Esophagus squamous epithelium (tissue), 5 donors: ENCODE measurements around the gene CDC123. TPM values are rescaled to one million over a fixed set of nuclear protein-coding genes. Genes with fewer than 3 reads are reported as not detected.
"Not testable (repeated sequence)": the region's sequence is repeated elsewhere in the genome, so short reads cannot be mapped to it uniquely, and the experiment has no call there.

Experiments
- DNase-seq: peaks from one replicate; lab custom pipeline; 2025; lab: John Stamatoyannopoulos, UW
- H3K27ac ChIP-seq, 4 donors: fragments of 200-600 bp; sonication (generic); one replicate each; pipeline ENCODE4 v1.5.1; 2016 to 2019; ENCODE audit warnings: mild to moderate bottlenecking in 1 of 4
- H3K27me3 ChIP-seq, 4 donors: fragments of 200-600 bp; sonication (generic); 1 replicate in 3 of 4; 2 replicates in 1 of 4; pipeline versions ENCODE4 v1.5.1 to v1.6.0; 2017 to 2021; ENCODE audit warnings: antibody characterized with exemption in 1 of 4
- H3K36me3 ChIP-seq, 3 donors: fragments of 200-600 bp; sonication (generic); one replicate each; pipeline ENCODE4 v1.5.1; 2016 to 2019
- H3K4me1 ChIP-seq, 3 donors: fragments of 200-600 bp; sonication (generic); one replicate each; pipeline ENCODE4 v1.5.1; 2017 to 2019
- H3K4me3 ChIP-seq, 4 donors: fragments of 200-600 bp; sonication (generic); 1 replicate in 3 of 4; 2 replicates in 1 of 4; pipeline ENCODE4 v1.5.1; 2016 to 2019; ENCODE audit warnings: mild to moderate bottlenecking in 2 of 4, moderate library complexity in 1 of 4
- H3K9me3 ChIP-seq, 3 donors: fragments of 200-600 bp; sonication (generic); one replicate each; pipeline ENCODE4 v1.5.1; 2016 to 2019
- POLR2A ChIP-seq, 4 donors: fragments of 450-650 bp; IDR thresholded peaks; one replicate each; pipeline ENCODE4 v1.6.1; 2017; ENCODE audit warnings: antibody characterized with exemption in 4 of 4, mild to moderate bottlenecking in 4 of 4, moderate library complexity in 3 of 4
- whole genome bisulfite sequencing, 2 donors: methylation state at CpG; one replicate each; pipeline ENCODE4 v1.1.5; 2018; 5-methylcytosine and 5-hydroxymethylcytosine counted together
- intact Hi-C: fragments of 100-400 bp; cut with DNase I; formaldehyde crosslinking; loops from one replicate; pipeline ENCODE4 v1.15.0; 2022
- total RNA-seq, 4 donors: library from RNA; depleted of rRNA; stranded (reverse); fragments of >200 nt; gene quantifications; one replicate each; pipeline ENCODE4 v1.1.0, GENCODE V29; 2016
- TF ChIP-seq, protein P1 (sequence below), 6 experiments: fragments of 450-650 bp in 4 of 6; fragments of 200-600 bp in 2 of 6; sonication (generic) in 2 of 6; IDR thresholded peaks; one replicate each; pipeline ENCODE4 v1.5.1; 2016 to 2019; ENCODE audit warnings: antibody characterized with exemption in 6 of 6, mild to moderate bottlenecking in 4 of 6, moderate library complexity in 4 of 6
- donor health status: DM: yes; HTN: yes; CAD: no.

CDC123 gene
- total RNA-seq, 4 donors from 2014 or later, result 37.4 to 84.8 (median 80.3) TPM

DNA sequence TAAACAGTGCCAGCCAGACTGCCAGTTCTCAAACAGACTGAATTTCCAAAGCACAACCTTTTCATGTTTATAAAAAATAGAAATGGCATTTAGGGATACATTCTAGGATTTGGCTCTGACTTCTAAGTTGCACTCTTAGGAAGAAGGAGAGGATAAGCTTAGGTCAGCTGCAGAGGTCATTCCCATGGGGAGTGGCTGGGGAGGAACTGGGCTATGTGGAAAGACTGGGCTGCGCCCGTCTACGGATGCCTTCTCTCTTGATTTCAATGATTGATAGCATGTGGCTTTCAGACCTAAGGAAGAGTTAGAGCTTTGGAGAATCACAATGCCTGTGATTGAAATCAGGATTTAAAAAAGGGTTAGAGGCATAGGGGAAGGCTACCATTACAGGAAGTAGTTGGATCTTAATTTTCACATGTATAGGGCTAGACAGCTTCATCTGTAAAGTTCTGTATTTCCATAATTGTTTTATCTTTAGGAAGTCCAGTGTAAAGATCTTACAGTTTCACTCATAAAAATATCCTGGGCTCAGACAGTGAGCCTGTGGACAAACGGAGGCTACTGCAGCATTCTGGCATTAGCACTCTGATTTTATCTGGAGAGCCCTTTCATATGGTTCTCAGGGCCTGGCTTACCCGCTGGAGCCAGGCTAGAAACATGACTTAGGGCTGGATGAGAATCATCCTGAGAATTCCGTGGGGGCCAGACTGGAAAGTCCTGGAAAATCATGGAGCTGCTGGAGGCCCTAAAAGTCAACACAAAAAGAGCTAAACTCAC, 29.8 kb upstream of the CDC123 start:
- Histone ChIP-seq H3K4me3 (no peak overlapping the region), H3K27me3 (no peaks in the 10 kb centered on the region), H3K27ac (no peak overlapping the region), H3K4me1 (no peaks in the 10 kb centered on the region), H3K36me3 (peaks cover 0 to 100% (median 33%) of the 10 kb centered on the region in 3 donors), H3K9me3 (no peaks in the 10 kb centered on the region)
- DNase-seq, result no peak
- intact Hi-C loops, result no loop called here
- 84 to 91% methylated on average over 5 to 6 of the region's 6 CpGs for WGBS, 2 donors
- TF ChIP-seq, protein P1, sequence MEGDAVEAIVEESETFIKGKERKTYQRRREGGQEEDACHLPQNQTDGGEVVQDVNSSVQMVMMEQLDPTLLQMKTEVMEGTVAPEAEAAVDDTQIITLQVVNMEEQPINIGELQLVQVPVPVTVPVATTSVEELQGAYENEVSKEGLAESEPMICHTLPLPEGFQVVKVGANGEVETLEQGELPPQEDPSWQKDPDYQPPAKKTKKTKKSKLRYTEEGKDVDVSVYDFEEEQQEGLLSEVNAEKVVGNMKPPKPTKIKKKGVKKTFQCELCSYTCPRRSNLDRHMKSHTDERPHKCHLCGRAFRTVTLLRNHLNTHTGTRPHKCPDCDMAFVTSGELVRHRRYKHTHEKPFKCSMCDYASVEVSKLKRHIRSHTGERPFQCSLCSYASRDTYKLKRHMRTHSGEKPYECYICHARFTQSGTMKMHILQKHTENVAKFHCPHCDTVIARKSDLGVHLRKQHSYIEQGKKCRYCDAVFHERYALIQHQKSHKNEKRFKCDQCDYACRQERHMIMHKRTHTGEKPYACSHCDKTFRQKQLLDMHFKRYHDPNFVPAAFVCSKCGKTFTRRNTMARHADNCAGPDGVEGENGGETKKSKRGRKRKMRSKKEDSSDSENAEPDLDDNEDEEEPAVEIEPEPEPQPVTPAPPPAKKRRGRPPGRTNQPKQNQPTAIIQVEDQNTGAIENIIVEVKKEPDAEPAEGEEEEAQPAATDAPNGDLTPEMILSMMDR (IDR thresholded peaks at IDR 0.05), result no peak
- TF ChIP-seq POLR2A (IDR thresholded peaks at IDR 0.05), result no peak

DNA sequence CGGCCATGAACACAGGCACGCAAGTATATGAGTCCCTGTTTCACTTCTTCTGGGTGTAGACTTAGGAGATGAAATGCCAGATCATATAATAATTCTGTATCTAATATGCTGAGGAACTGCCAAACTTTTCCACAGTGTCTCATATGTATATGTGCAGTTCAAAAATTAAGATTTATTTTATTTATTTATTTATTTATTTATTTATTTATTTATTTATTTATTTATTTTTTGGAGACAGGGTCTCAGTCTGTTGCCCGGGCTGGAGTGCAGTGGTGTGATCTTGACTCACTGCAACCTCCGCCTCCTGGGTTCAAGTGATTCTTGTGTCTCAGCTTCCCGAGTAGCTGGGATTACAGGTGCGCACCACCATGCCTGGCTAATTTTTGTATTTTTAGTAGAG, 24.5 kb upstream of the CDC123 start:
- H3K27me3 ChIP-seq, DNase-seq, H3K4me1 ChIP-seq, H3K4me3 ChIP-seq, H3K27ac ChIP-seq, intact Hi-C loops, H3K9me3 ChIP-seq: not testable (repeated sequence)
- peaks cover 15 to 100% (median 57%) of the 10 kb centered on the region in 3 donors for H3K36me3 ChIP-seq
- WGBS, 2 donors, result 95 to 98% methylated on average over 6 of the region's 6 CpGs

DNA sequence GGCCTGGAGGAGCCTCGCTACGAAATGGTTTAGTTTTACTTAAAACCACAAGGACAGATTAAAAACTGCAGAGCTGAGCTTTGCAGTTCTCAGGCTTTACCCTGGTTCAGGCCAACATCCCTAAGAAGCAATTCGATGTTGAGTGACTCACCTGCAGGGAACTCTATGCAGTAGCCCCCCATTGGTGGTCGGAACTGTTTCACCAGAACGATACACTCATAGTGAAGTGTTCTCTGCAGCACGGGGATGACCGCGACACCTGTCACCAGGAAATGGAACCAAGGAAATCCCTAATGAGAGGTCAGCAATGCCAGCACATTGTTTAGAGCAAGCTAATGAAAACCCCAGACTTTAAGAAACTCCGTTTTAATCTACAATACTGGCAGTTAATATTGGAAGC, 18.3 kb upstream of the CDC123 start:
- Histone ChIP-seq H3K27me3 (no peaks in the 10 kb centered on the region), H3K27ac (no peak overlapping the region), H3K4me1 (peaks cover 0 to 9% (median 0%) of the 10 kb centered on the region in 3 donors), H3K9me3 (no peaks in the 10 kb centered on the region), H3K36me3 (peaks cover 20 to 100% (median 38%) of the 10 kb centered on the region in 3 donors), H3K4me3 (no peak overlapping the region)
- intact Hi-C loops, result no loop called here
- WGBS, 2 donors, result 79 to 87% methylated on average over 8 to 9 of the region's 9 CpGs
- no peak for DNase-seq
- no peak for TF ChIP-seq POLR2A (IDR thresholded peaks at IDR 0.05)
- TF ChIP-seq, protein P1 (IDR thresholded peaks at IDR 0.05), result no peak

DNA sequence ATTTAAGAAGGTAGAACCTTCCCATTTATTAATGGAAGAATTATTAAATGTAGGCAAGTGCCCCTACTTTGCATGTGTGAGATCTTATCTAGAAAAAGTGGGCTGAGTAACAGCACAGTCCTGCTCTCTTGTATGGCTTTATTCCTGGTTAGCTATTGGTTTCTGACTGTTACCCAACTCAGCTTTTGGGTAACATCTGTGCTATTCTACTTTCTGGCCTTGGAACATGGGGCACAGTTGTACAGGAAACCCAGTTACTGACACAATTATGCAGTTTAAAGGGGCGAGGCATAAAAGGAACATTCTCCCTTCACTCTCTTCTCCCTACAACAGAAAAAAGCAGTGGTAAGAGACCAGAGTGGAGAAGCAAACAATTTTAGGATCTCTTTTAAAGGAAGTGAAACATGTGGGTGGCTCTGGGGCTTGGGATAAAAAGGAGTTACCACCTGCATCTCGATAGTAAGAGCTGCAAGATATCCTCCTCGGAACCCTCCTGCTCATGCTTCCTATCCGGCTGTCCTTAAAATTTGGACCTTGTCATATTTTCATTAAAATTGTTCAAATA, 16.3 kb upstream of the CDC123 start:
- H3K27ac ChIP-seq, result no peak overlapping the region
- 77 to 90% methylated on average over 4 of the region's 4 CpGs for WGBS, 2 donors
- intact Hi-C loops, result no loop called here
- no peak for DNase-seq
- H3K27me3 ChIP-seq, result no peaks in the 10 kb centered on the region
- peaks cover 0 to 9% (median 0%) of the 10 kb centered on the region in 3 donors for H3K4me1 ChIP-seq
- H3K36me3 ChIP-seq, result peaks cover 14 to 100% (median 26%) of the 10 kb centered on the region in 3 donors
- H3K4me3 ChIP-seq, result no peak overlapping the region
- no peaks in the 10 kb centered on the region for H3K9me3 ChIP-seq
- no peak for TF ChIP-seq POLR2A (IDR thresholded peaks at IDR 0.05)

DNA sequence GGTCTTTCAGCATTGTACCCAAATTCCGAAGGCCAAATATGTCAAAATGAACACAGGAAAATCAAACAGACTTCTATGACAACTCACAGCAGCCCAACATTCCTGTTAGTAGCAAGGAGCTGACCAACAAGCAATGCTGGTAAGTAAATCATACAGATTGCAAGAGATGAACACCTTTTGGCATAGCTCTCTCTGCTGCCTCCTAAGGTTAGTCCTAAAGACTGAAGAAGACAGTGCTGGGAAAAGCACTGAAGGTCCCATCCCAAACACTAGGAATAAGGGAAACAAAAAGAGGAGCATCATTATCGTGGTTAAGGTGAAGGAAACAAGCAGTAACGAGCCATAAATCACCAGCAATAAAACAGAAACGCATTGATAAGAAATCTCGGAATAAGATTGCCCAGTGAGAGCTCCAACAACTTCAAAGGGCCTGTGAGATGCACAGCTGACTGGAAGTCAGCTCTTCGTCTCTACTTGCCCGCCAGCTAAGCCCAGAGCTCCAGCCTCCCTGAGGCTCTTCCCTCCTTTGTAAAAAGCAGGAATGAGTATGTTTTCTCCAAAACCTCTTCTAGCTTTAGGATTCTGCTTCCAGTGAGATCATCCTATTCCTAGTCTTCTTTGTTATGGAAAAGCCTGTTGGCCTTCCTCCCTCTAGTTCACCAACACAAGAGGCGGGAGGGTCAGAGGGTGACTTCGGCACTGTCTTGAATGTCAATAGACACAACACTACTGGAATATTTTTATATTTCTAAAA, 15.6 kb upstream of the CDC123 start:
- Histone ChIP-seq H3K4me3 (no peak overlapping the region), H3K27me3 (no peaks in the 10 kb centered on the region), H3K4me1 (peaks cover 0 to 9% (median 0%) of the 10 kb centered on the region in 3 donors), H3K36me3 (peaks cover 9 to 100% (median 26%) of the 10 kb centered on the region in 3 donors), H3K27ac (peak overlapping the region in 1 of 4 donors; percentile 39), H3K9me3 (no peaks in the 10 kb centered on the region)
- no peak for DNase-seq
- 63 to 72% methylated on average over 9 of the region's 9 CpGs for WGBS, 2 donors
- TF ChIP-seq POLR2A (IDR thresholded peaks at IDR 0.05), result no peak
- TF ChIP-seq, protein P1 (IDR thresholded peaks at IDR 0.05), result no peak
- intact Hi-C loops, result no loop called here
